HL-60 (cell line): ENCODE data around the gene PKN2.
"Not testable (repeated sequence)": the region's sequence is repeated elsewhere in the genome, so short reads cannot be mapped to it uniquely, and the experiment has no call there.

Source experiments
- DNase-seq, 2 experiments: peaks; one replicate each; pipeline ENCODE4 v3.0.0-alpha.2; 2010 to 2020; ENCODE audit warnings: low read depth in 1 of 2, low spot score in 1 of 2
- H3K27ac ChIP-seq: fragments of 250-450 bp; sonication (Bioruptor Pico); replicated peaks from 2 replicates; pipeline ENCODE4 v1.5.1; 2020; ENCODE audit warnings: mild to moderate bottlenecking, moderate library complexity
- H3K27me3 ChIP-seq: fragments of 250-450 bp; sonication (Bioruptor Pico); 2 replicates; pipeline ENCODE4 v1.5.1; 2021; ENCODE audit warnings: mild to moderate bottlenecking, moderate library complexity; ENCODE audit not compliant: insufficient read depth, poor library complexity, severe bottlenecking
- H3K4me3 ChIP-seq: replicated peaks from 2 replicates; pipeline ENCODE4 v1.5.1; 2011; ENCODE audit warnings: mild to moderate bottlenecking, control low read depth, low read length; ENCODE audit not compliant: insufficient read depth
- CTCF ChIP-seq: IDR thresholded peaks from one replicate; pipeline ENCODE4 v1.5.1; 2011; ENCODE audit warnings: low read length, control low read depth, inconsistent platforms; ENCODE audit not compliant: insufficient read depth
- GABPA ChIP-seq: IDR thresholded peaks from 2 replicates; pipeline ENCODE4 v1.6.1; 2012; ENCODE audit warnings: low read depth
- POLR2AphosphoS5 ChIP-seq: IDR thresholded peaks from 2 replicates; pipeline ENCODE4 v1.6.1; 2012; ENCODE audit warnings: low read depth
- REST ChIP-seq: IDR thresholded peaks from 2 replicates; pipeline ENCODE4 v1.6.1; 2012; ENCODE audit warnings: low read depth; ENCODE audit not compliant: insufficient replicate concordance
- SPI1 ChIP-seq: IDR thresholded peaks from 2 replicates; pipeline ENCODE4 v1.6.1; 2012; ENCODE audit warnings: low read depth, mild to moderate bottlenecking, borderline replicate concordance

The PKN2 gene

GRCh38 chr1:88813471-88813870 lies 129.4 kb downstream of the PKN2 start:
- Histone ChIP-seq H3K4me3 (no peak overlapping the region), H3K27ac (no peak overlapping the region), H3K27me3 (no peaks in the 10 kb centered on the region)
- DNase-seq, result no peak
- TF ChIP-seq CTCF, result no peak

GRCh38 chr1:88819642-88820041 lies 135.6 kb downstream of the PKN2 start:
- H3K27me3 ChIP-seq, H3K27ac ChIP-seq, DNase-seq, H3K4me3 ChIP-seq: not testable (repeated sequence)

- DNase-seq, result no peak
Observed at GRCh38 chr1:88825721-88826120, 141.6 kb downstream of the PKN2 start.

GRCh38 chr1:88847643-88848042 lies 163.6 kb downstream of the PKN2 start:
- DNase-seq, result no peak
- TF ChIP-seq GABPA, result no peak
- TF ChIP-seq SPI1, result no peak
- no peak for TF ChIP-seq REST
- no peak for TF ChIP-seq POLR2AphosphoS5
- TF ChIP-seq CTCF, result no peak

More at GRCh38 chr1:88825721-88826120, 141.6 kb downstream of the PKN2 start:
- H3K4me3 ChIP-seq, result no peak overlapping the region
- no peak for TF ChIP-seq GABPA
- no peak for TF ChIP-seq REST
- no peak for TF ChIP-seq SPI1
- TF ChIP-seq CTCF, result no peak
- TF ChIP-seq POLR2AphosphoS5, result no peak
- H3K27me3 ChIP-seq, result no peaks in the 10 kb centered on the region
- no peak overlapping the region for H3K27ac ChIP-seq

More at GRCh38 chr1:88847643-88848042, 163.6 kb downstream of the PKN2 start:
- H3K27ac ChIP-seq, result no peak overlapping the region
- H3K4me3 ChIP-seq, result no peak overlapping the region
- H3K27me3 ChIP-seq, result no peaks in the 10 kb centered on the region
